ENCODE results near the gene ALDH18A1. TPM values are rescaled to one million over a fixed set of nuclear protein-coding genes. Genes with fewer than 3 reads are reported as not detected.

ALDH18A1 gene
- total RNA-seq, 1 experiment from 2014 or later = 114 TPM

DNA sequence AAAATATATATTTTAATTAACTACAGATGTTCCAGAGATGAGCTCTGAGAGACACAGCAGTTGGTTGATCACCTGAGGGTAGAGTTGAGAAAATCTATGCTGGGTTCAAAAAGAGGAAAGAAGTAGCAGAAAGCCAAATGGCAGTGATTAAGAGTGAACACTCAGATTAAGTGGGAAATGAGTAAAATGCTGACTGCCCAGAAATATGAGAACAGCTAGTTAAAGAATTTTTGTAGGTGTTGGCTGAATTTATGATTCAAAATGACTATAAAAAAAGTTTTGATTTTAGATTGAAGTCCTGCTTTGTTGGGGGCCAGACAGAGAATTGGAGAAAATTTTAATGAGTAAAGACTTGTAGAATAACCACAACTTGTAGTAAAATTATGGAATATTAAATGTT, 27.5 kb upstream of the ALDH18A1 start:
- Histone ChIP-seq H4K5ac (ENCODE audit: insufficient read length, low read depth, low read length) (no peak overlapping the region), H3K4me2 (ENCODE audit: insufficient read depth, insufficient read length, low read length) (no peak overlapping the region), H2AFZ (ENCODE audit: low read length) (no peak overlapping the region), H3K56ac (ENCODE audit: insufficient read length, low read depth, low read length) (no peak overlapping the region), H3T11ph (ENCODE audit: low read length) (no peak overlapping the region), H3K9ac (ENCODE audit: extremely low read depth, insufficient read length, low read length) (no peak overlapping the region), H3K9me3 (ENCODE audit: control insufficient read depth, low read depth, low read length) (no peaks in the 10 kb centered on the region), H2BK20ac (ENCODE audit: low read depth, low read length, poor library complexity, severe bottlenecking) (no peak overlapping the region), H3K14ac (ENCODE audit: insufficient read depth, low read length) (no peak overlapping the region), H3K23me2 (ENCODE audit: insufficient read length, low read depth, low read length, poor library complexity, severe bottlenecking) (no peaks in the 10 kb centered on the region), H3K79me2 (ENCODE audit: insufficient read depth, low read length) (no peaks in the 10 kb centered on the region), H2BK12ac (ENCODE audit: insufficient read length, low read depth, low read length) (no peak overlapping the region), H3K27ac (ENCODE audit: insufficient read length, low read depth, low read length) (no peak overlapping the region), H2BK120ac (ENCODE audit: low read depth, low read length, poor library complexity, severe bottlenecking) (no peak overlapping the region), H3K23ac (ENCODE audit: insufficient read length, low read depth, low read length) (no peak overlapping the region), H3K4me1 (ENCODE audit: insufficient read depth, low read length) (no peaks in the 10 kb centered on the region), H4K8ac (replicated peaks; ENCODE audit: insufficient read length, low read depth, low read length) (no peak overlapping the region), H3K4ac (ENCODE audit: low read depth, low read length) (no peak overlapping the region), H3K79me1 (ENCODE audit: insufficient read depth, low read depth, low read length, poor library complexity, severe bottlenecking) (no peaks in the 10 kb centered on the region), H3K27me3 (ENCODE audit: insufficient read depth, low read length) (no peaks in the 10 kb centered on the region), H2BK15ac (ENCODE audit: low read depth, low read length) (no peak overlapping the region), H3K18ac (ENCODE audit: insufficient read length, low read depth, low read length) (no peak overlapping the region), H4K20me1 (ENCODE audit: control insufficient read depth, insufficient read depth, insufficient read length) (no peaks in the 10 kb centered on the region), H4K91ac (ENCODE audit: insufficient read length, low read depth, low read length) (no peak overlapping the region), H2BK5ac (ENCODE audit: insufficient read length, low read length) (no peak overlapping the region), H2AK5ac (ENCODE audit: insufficient read length, low read length) (no peak overlapping the region)
- DNase-seq = no peak
- no peaks in the 10 kb centered on the region for H3K4me1 Mint-ChIP-seq
- no peaks in the 10 kb centered on the region for H3K9me3 Mint-ChIP-seq
- TF ChIP-seq, protein P1, sequence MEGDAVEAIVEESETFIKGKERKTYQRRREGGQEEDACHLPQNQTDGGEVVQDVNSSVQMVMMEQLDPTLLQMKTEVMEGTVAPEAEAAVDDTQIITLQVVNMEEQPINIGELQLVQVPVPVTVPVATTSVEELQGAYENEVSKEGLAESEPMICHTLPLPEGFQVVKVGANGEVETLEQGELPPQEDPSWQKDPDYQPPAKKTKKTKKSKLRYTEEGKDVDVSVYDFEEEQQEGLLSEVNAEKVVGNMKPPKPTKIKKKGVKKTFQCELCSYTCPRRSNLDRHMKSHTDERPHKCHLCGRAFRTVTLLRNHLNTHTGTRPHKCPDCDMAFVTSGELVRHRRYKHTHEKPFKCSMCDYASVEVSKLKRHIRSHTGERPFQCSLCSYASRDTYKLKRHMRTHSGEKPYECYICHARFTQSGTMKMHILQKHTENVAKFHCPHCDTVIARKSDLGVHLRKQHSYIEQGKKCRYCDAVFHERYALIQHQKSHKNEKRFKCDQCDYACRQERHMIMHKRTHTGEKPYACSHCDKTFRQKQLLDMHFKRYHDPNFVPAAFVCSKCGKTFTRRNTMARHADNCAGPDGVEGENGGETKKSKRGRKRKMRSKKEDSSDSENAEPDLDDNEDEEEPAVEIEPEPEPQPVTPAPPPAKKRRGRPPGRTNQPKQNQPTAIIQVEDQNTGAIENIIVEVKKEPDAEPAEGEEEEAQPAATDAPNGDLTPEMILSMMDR (conservative IDR thresholded peaks at IDR 0.05) = no peak
- no peak overlapping the region for H3K4me3 Mint-ChIP-seq
- H3K27ac Mint-ChIP-seq = no peak overlapping the region
- H3K27me3 Mint-ChIP-seq (ENCODE audit: low read depth) = no peaks in the 10 kb centered on the region
- peaks cover 29 to 79% (median 64%) of the 10 kb centered on the region in 3 experiments; a peak in 6 of 7 replicates for H3K36me3 Mint-ChIP-seq (ENCODE audit: insufficient read depth in 1 of 3, low read depth in 3 of 3)

All from H9 (cell line).